HG03442 (cell line): ENCODE data around the gene SLX4IP.
A peak's percentile ranks its signal among the peaks of the same experiment; 100 is the strongest.

ENCODE experiments used
- ATAC-seq: cut with Tn5 transposase; IDR thresholded peaks from one replicate; pipeline ENCODE4 v1.9.1; 2021; ENCODE audit warnings: mild to moderate bottlenecking, moderate library complexity; ENCODE audit not compliant: unreplicated experiment

The SLX4IP gene

GRCh38 chr20:10428008-10428407 is 7.1 kb upstream of the SLX4IP start:
- no peak for ATAC-seq

- no peak for ATAC-seq
Measured at GRCh38 chr20:10429443-10429981, 5.6 kb upstream of the SLX4IP start.

- ATAC-seq, result no peak
Measured at GRCh38 chr20:10430000-10430466, 5.1 kb upstream of the SLX4IP start.

- ATAC-seq, result no peak
Measured at GRCh38 chr20:10430704-10431103, 4.4 kb upstream of the SLX4IP start.

- ATAC-seq, result no peak
Measured at GRCh38 chr20:10432079-10432478, 3.0 kb upstream of the SLX4IP start.

- no peak for ATAC-seq
Measured at GRCh38 chr20:10433014-10433622, 2.0 kb upstream of the SLX4IP start.

- peak; percentile 54 for ATAC-seq
Measured at GRCh38 chr20:10433623-10434466, 1.3 kb upstream of the SLX4IP start, which contains the start of gene MKKS. MKKS (minus strand) TSS chr20:10434222; CDS start chr20:10413514, 20,708 bp downstream.

GRCh38 chr20:10434467-10434831 is 656 bp upstream of the SLX4IP start:
- ATAC-seq, result peak; percentile 32

GRCh38 chr20:10436053-10436699 is 1.1 kb downstream of the SLX4IP start:
- ATAC-seq, result no peak

- no peak for ATAC-seq
Measured at GRCh38 chr20:10438217-10438616, 3.1 kb downstream of the SLX4IP start.

GRCh38 chr20:10443936-10444335 is 8.8 kb downstream of the SLX4IP start:
- no peak for ATAC-seq

- no peak for ATAC-seq
Measured at GRCh38 chr20:10445758-10446157, 10.7 kb downstream of the SLX4IP start.

- peak; percentile 100 for ATAC-seq
Measured at GRCh38 chr20:10447028-10447427, 11.9 kb downstream of the SLX4IP start.

- ATAC-seq, result no peak
Measured at GRCh38 chr20:10448270-10449156, 13.4 kb downstream of the SLX4IP start.

- ATAC-seq, result no peak
Measured at GRCh38 chr20:10449270-10449669, 14.2 kb downstream of the SLX4IP start.

GRCh38 chr20:10453241-10453640 is 18.1 kb downstream of the SLX4IP start:
- ATAC-seq, result peak; percentile 92

- ATAC-seq, result no peak
Measured at GRCh38 chr20:10454151-10454750, 19.1 kb downstream of the SLX4IP start.

- ATAC-seq, result no peak
Measured at GRCh38 chr20:10461495-10461894, 26.4 kb downstream of the SLX4IP start.

- no peak for ATAC-seq
Measured at GRCh38 chr20:10462516-10462915, 27.4 kb downstream of the SLX4IP start.

GRCh38 chr20:10463622-10464021 is 28.5 kb downstream of the SLX4IP start:
- ATAC-seq, result no peak
